Activated T-helper 1 cell treated with anti-CD3 and anti-CD28 coated beads, Interleukin-12 subunit alpha, Interleukin-12 subunit beta, Interleukin-2, Interleukin-4 antibody, amounts not matched to agents 30 ng/mL and 10 ng/mL and 1 ng/mL, durations not matched to agents 14 hours and 24 hours and 36 hours (primary cell): Measurements from ENCODE around the gene SFPQ. TPM values are rescaled to one million over a fixed set of nuclear protein-coding genes. Genes with fewer than 3 reads are reported as not detected.
"Not testable (repeated sequence)": the region's sequence is repeated elsewhere in the genome, so short reads cannot be mapped to it uniquely, and the experiment has no call there.

Experiments
- DNase-seq: peaks from one replicate; pipeline ENCODE4 v3.0.0; 2021; ENCODE audit warnings: low spot score
- H3K27ac Mint-ChIP-seq: one replicate; pipeline ENCODE4 v1.8.0; 2021; ENCODE audit warnings: mild to moderate bottlenecking, mixed read lengths
- H3K27me3 Mint-ChIP-seq: one replicate; pipeline ENCODE4 v1.8.0; 2022; ENCODE audit warnings: mild to moderate bottlenecking, moderate library complexity, mixed read lengths; ENCODE audit not compliant: insufficient read depth
- H3K36me3 Mint-ChIP-seq: one replicate; pipeline ENCODE4 v1.8.0; 2021; ENCODE audit warnings: low read depth, mixed read lengths
- H3K4me1 Mint-ChIP-seq: one replicate; pipeline ENCODE4 v1.8.0; 2021; ENCODE audit warnings: low read depth, mixed read lengths
- H3K4me3 Mint-ChIP-seq: one replicate; pipeline ENCODE4 v1.8.0; 2021; ENCODE audit warnings: mild to moderate bottlenecking, moderate library complexity, mixed read lengths
- H3K9me3 Mint-ChIP-seq: one replicate; pipeline ENCODE4 v1.8.0; 2021; ENCODE audit warnings: mixed read lengths
- intact Hi-C: fragments of 100-400 bp; cut with micrococcal nuclease; formaldehyde crosslinking; loops from one replicate; pipeline ENCODE4 v1.15.1; 2024
- total RNA-seq: library from RNA; stranded (reverse); gene quantifications from 2 replicates; pipeline ENCODE4 v1.2.3, GENCODE V29; 2022

SFPQ gene
- 398 and 404 TPM in 2 replicates for total RNA-seq

- intact Hi-C loops: loop anchor here (1.0 to 5.0 kb wide), 11 partner anchors 13 to 576 kb away; partner anchors contain the start of genes C1orf216, CLSPN, KIAA0319L and NCDN
- H3K4me1 Mint-ChIP-seq: peaks cover 39% of the 10 kb centered on the region
- peak within 1 kb of the TSS; percentile 97 for H3K27ac Mint-ChIP-seq
- no peaks in the 10 kb centered on the region for H3K9me3 Mint-ChIP-seq
- peak; percentile 96 for DNase-seq
- H3K4me3 Mint-ChIP-seq: peak within 1 kb of the TSS; percentile 94
- peaks cover 39% of the 10 kb centered on the region for H3K36me3 Mint-ChIP-seq
- peaks cover 3% of the 10 kb centered on the region for H3K27me3 Mint-ChIP-seq
These were observed at the start of gene SFPQ for GRCh38 chr1:35192853-35193664. Gene SFPQ, minus strand, starts transcription at chr1:35193145. Its CDS starts 96 bp downstream, at chr1:35193049.

- H3K27me3 Mint-ChIP-seq, H3K9me3 Mint-ChIP-seq, DNase-seq, H3K4me3 Mint-ChIP-seq, intact Hi-C loops, H3K27ac Mint-ChIP-seq, H3K4me1 Mint-ChIP-seq, H3K36me3 Mint-ChIP-seq: not testable (repeated sequence)
These were observed 43.8 kb upstream of the SFPQ start for GRCh38 chr1:35236772-35237171.

- intact Hi-C loops: no loop called here
- Mint-ChIP-seq H3K4me3 (no peak overlapping the region), H3K27me3 (peaks cover 3% of the 10 kb centered on the region), H3K36me3 (no peaks in the 10 kb centered on the region), H3K27ac (no peak overlapping the region), H3K9me3 (peaks cover 6% of the 10 kb centered on the region), H3K4me1 (peaks cover 12% of the 10 kb centered on the region)
- DNase-seq: no peak
These were observed 38.3 kb upstream of the SFPQ start for GRCh38 chr1:35231287-35231686.

GRCh38 chr1:35229587-35230360 lies 36.8 kb upstream of the SFPQ start:
- H3K27me3 Mint-ChIP-seq: peaks cover 3% of the 10 kb centered on the region

GRCh38 chr1:35226546-35226945 lies 33.6 kb upstream of the SFPQ start:
- Mint-ChIP-seq H3K27me3 (peaks cover 3% of the 10 kb centered on the region), H3K27ac (no peak overlapping the region), H3K4me3 (no peak overlapping the region), H3K4me1 (peaks cover 12% of the 10 kb centered on the region), H3K9me3 (peaks cover 6% of the 10 kb centered on the region), H3K36me3 (no peaks in the 10 kb centered on the region)
- DNase-seq: no peak
- intact Hi-C loops: no loop called here

More at GRCh38 chr1:35229587-35230360, 36.8 kb upstream of the SFPQ start:
- Mint-ChIP-seq H3K9me3 (peaks cover 6% of the 10 kb centered on the region), H3K4me3 (no peak overlapping the region), H3K27ac (peak overlapping the region; percentile 61), H3K36me3 (no peaks in the 10 kb centered on the region), H3K4me1 (peaks cover 12% of the 10 kb centered on the region)
- no peak for DNase-seq
- intact Hi-C loops: no loop called here

- intact Hi-C loops: no loop called here
- Mint-ChIP-seq H3K4me3 (no peak overlapping the region), H3K4me1 (no peaks in the 10 kb centered on the region), H3K27ac (no peak overlapping the region), H3K27me3 (peaks cover 3% of the 10 kb centered on the region), H3K36me3 (no peaks in the 10 kb centered on the region), H3K9me3 (no peaks in the 10 kb centered on the region)
- DNase-seq: no peak
These were observed 30.2 kb upstream of the SFPQ start for GRCh38 chr1:35223084-35223630.

GRCh38 chr1:35222322-35223083 lies 29.6 kb upstream of the SFPQ start:
- H3K27ac Mint-ChIP-seq: no peak overlapping the region
- DNase-seq: no peak
- no peaks in the 10 kb centered on the region for H3K9me3 Mint-ChIP-seq
- no peaks in the 10 kb centered on the region for H3K36me3 Mint-ChIP-seq
- intact Hi-C loops: no loop called here
- peaks cover 3% of the 10 kb centered on the region for H3K27me3 Mint-ChIP-seq
- no peak overlapping the region for H3K4me3 Mint-ChIP-seq
- no peaks in the 10 kb centered on the region for H3K4me1 Mint-ChIP-seq

GRCh38 chr1:35220976-35221375 lies 28.0 kb upstream of the SFPQ start:
- H3K4me1 Mint-ChIP-seq: no peaks in the 10 kb centered on the region
- peaks cover 2% of the 10 kb centered on the region for H3K27me3 Mint-ChIP-seq
- no peak overlapping the region for H3K4me3 Mint-ChIP-seq
- intact Hi-C loops: no loop called here
- DNase-seq: no peak
- no peak overlapping the region for H3K27ac Mint-ChIP-seq
- no peaks in the 10 kb centered on the region for H3K9me3 Mint-ChIP-seq
- no peaks in the 10 kb centered on the region for H3K36me3 Mint-ChIP-seq

GRCh38 chr1:35215346-35215745 lies 22.4 kb upstream of the SFPQ start:
- Mint-ChIP-seq H3K9me3 (no peaks in the 10 kb centered on the region), H3K27me3 (peaks cover 4% of the 10 kb centered on the region), H3K36me3 (peaks cover 3% of the 10 kb centered on the region), H3K4me3 (no peak overlapping the region), H3K27ac (no peak overlapping the region), H3K4me1 (no peaks in the 10 kb centered on the region)
- no peak for DNase-seq
- intact Hi-C loops: no loop called here

- intact Hi-C loops: no loop called here
- no peaks in the 10 kb centered on the region for H3K9me3 Mint-ChIP-seq
- H3K36me3 Mint-ChIP-seq: peaks cover 3% of the 10 kb centered on the region
- no peaks in the 10 kb centered on the region for H3K4me1 Mint-ChIP-seq
- DNase-seq: no peak
- H3K4me3 Mint-ChIP-seq: no peak overlapping the region
- H3K27ac Mint-ChIP-seq: no peak overlapping the region
- peaks cover 4% of the 10 kb centered on the region for H3K27me3 Mint-ChIP-seq
These were observed 18.1 kb upstream of the SFPQ start for GRCh38 chr1:35211120-35211414.

GRCh38 chr1:35210321-35211119 lies 17.6 kb upstream of the SFPQ start:
- DNase-seq: no peak
- intact Hi-C loops: no loop called here
- Mint-ChIP-seq H3K4me3 (no peak overlapping the region), H3K36me3 (peaks cover 3% of the 10 kb centered on the region), H3K27ac (no peak overlapping the region), H3K27me3 (peaks cover 4% of the 10 kb centered on the region), H3K4me1 (no peaks in the 10 kb centered on the region), H3K9me3 (no peaks in the 10 kb centered on the region)

GRCh38 chr1:35203295-35203694 lies 10.3 kb upstream of the SFPQ start:
- intact Hi-C loops: loop anchor here (5.0 kb wide), 1 partner anchor 239 kb away; no protein-coding TSS in a partner anchor
- Mint-ChIP-seq H3K4me3 (no peak overlapping the region), H3K36me3 (no peaks in the 10 kb centered on the region), H3K27me3 (peaks cover 17% of the 10 kb centered on the region), H3K27ac (no peak overlapping the region), H3K4me1 (peaks cover 8% of the 10 kb centered on the region), H3K9me3 (no peaks in the 10 kb centered on the region)
- no peak for DNase-seq
